Measurements from ENCODE around the gene C1S.

Gene C1S

GRCh38 chr12:7091660-7092228, 31.2 kb downstream of the C1S start:
- no peak for DNase-seq (ENCODE audit: low read depth)
- in situ Hi-C loops (cut with HindIII; ENCODE audit: low sequenced_read_pairs) = no loop called here
- TF ChIP-seq CTCF (IDR thresholded peaks at IDR 0.05; ENCODE audit: low read depth, low read length, missing control alignments) = no peak
- H3K4me3 ChIP-seq (ENCODE audit: low read depth, low read length) = peak overlapping the region; percentile 41

- in situ Hi-C loops (cut with HindIII; ENCODE audit: low sequenced_read_pairs) = no loop called here
- TF ChIP-seq CTCF (IDR thresholded peaks at IDR 0.05; ENCODE audit: low read depth, low read length, missing control alignments) = peak; percentile 93
These were observed 31.9 kb downstream of the C1S start, which contains the start of gene C1R for GRCh38 chr12:7092229-7092985. Gene C1R (minus strand): TSS chr12:7092445. CDS start chr12:7092388, 57 bp downstream.

GRCh38 chr12:7092986-7093460, 32.5 kb downstream of the C1S start:
- in situ Hi-C loops (cut with HindIII; ENCODE audit: low sequenced_read_pairs) = no loop called here
- TF ChIP-seq CTCF (IDR thresholded peaks at IDR 0.05; ENCODE audit: low read depth, low read length, missing control alignments) = no peak
- no peak for DNase-seq (ENCODE audit: low read depth)
- no peak overlapping the region for H3K4me3 ChIP-seq (ENCODE audit: low read depth, low read length)

More at GRCh38 chr12:7092229-7092985, 31.9 kb downstream of the C1S start, which contains the start of gene C1R:
- H3K4me3 ChIP-seq (ENCODE audit: low read depth, low read length) = peak within 1 kb of the TSS; percentile 41
- DNase-seq (ENCODE audit: low read depth) = peak; percentile 69

- in situ Hi-C loops (cut with HindIII; ENCODE audit: low sequenced_read_pairs) = no loop called here
- DNase-seq (ENCODE audit: low read depth) = no peak
- no peak overlapping the region for H3K4me3 ChIP-seq (ENCODE audit: low read depth, low read length)
- TF ChIP-seq CTCF (IDR thresholded peaks at IDR 0.05; ENCODE audit: low read depth, low read length, missing control alignments) = no peak
These were observed 33.0 kb downstream of the C1S start for GRCh38 chr12:7093486-7093885.

- in situ Hi-C loops (cut with HindIII; ENCODE audit: low sequenced_read_pairs) = no loop called here
- no peak for TF ChIP-seq CTCF (IDR thresholded peaks at IDR 0.05; ENCODE audit: low read depth, low read length, missing control alignments)
- no peak overlapping the region for H3K4me3 ChIP-seq (ENCODE audit: low read depth, low read length)
- no peak for DNase-seq (ENCODE audit: low read depth)
These were observed 33.4 kb downstream of the C1S start for GRCh38 chr12:7093892-7094291.

- in situ Hi-C loops (cut with HindIII; ENCODE audit: low sequenced_read_pairs) = no loop called here
- no peak overlapping the region for H3K4me3 ChIP-seq (ENCODE audit: low read depth, low read length)
- no peak for TF ChIP-seq CTCF (IDR thresholded peaks at IDR 0.05; ENCODE audit: low read depth, low read length, missing control alignments)
- no peak for DNase-seq (ENCODE audit: low read depth)
These were observed 35.8 kb downstream of the C1S start for GRCh38 chr12:7096006-7096932.

Data from astrocyte of the cerebellum (primary cell).